Effector CD4-positive, alpha-beta T cell (primary cell): ENCODE data around the gene LAMTOR5.

Experiments used
- DNase-seq: peaks from one replicate; pipeline ENCODE4 v3.0.0-alpha.2; 2020

The LAMTOR5 gene

GRCh38 chr1:110385369-110385768 lies 22.1 kb downstream of the LAMTOR5 start:
- no peak for DNase-seq

- no peak for DNase-seq
Measured at GRCh38 chr1:110384581-110385321, 22.7 kb downstream of the LAMTOR5 start.

DNA sequence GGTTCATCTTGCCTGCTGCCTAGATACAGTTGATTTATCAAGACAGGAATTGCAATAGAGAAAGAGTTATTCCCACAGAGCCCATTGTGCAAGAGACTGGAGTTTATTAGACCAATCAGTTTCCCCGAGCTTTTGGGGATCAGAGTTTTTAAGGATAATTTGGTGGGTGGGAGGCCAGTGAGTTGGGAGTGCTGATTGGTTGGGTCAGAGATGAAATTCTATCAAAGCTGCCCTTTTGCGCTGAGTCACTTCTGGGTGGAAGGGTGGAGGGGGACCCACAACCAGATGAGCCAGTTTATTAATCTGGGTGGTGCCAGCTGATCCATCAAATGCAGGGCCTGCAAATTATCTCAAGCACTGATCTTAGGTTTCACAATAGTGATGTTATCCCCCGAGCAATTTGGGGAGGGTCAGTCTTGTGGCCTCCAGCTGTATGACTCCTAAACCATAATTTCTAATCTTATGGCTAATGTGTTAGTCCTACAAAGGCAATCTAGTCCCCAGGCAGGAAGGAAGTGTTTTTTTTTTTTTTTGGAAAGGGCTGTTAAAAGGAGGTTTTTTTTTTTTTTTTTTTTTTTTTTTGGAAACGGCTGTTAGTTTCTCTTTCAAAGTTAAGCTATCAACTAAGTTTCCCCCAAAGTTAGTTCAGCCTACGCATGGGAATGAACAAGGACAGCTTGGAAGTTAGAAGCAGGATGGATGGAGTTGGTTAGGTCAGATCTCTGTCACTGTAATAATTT lies 24.1 kb downstream of the LAMTOR5 start:
- DNase-seq, result no peak

DNA sequence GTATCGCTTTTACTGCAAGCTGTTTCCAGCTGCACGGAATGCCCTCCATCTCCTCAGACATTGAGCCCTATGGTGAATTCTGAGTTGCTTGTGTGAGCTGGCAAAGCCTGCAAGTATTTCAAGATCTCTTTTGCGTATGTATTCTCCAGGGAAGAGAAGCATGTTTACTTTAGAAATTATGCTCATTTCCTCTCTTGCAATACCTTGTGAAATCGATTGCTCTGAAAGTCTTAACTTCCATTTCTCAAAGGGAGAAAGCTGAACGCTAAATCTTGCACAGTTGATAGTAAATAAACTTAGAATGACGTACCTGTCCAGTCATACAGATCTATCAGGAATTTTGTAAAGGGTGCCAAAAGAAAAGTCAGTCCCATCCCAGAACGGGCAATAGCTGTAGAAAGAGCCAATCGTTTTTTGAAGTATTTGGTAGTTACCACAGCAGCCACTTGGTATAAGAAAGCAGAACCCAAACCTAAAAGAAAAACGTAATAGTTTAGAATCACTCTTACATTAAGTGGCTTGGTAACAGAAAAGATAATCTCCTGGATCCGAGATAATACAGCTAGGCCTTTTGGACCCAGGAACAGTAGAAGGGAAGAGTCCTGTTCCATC lies 26.7 kb downstream of the LAMTOR5 start:
- no peak for DNase-seq

GRCh38 chr1:110375490-110375889 lies 32.0 kb downstream of the LAMTOR5 start:
- no peak for DNase-seq

GRCh38 chr1:110370827-110371226 lies 36.7 kb downstream of the LAMTOR5 start:
- no peak for DNase-seq

GRCh38 chr1:110364221-110364620 lies 43.3 kb downstream of the LAMTOR5 start:
- no peak for DNase-seq

DNA sequence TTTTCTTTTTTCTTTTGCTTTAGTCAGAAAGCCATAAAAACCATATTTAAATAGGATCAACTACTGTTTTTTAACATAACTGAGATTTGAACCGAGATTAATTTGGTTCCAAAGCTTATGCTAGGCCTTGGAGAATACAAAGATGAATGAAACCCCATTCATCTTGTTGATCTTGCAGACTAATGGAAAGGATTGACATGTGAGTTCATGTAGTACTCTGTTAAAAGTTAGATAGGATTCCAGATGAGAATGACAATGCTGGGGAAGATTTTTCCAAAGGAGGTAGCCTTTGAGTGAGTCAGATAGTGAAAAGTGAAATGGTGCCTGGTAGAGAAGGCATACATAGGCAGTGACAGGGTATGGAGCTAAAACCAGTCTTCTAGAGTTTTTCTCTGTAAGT lies 45.6 kb downstream of the LAMTOR5 start:
- DNase-seq, result no peak

DNA sequence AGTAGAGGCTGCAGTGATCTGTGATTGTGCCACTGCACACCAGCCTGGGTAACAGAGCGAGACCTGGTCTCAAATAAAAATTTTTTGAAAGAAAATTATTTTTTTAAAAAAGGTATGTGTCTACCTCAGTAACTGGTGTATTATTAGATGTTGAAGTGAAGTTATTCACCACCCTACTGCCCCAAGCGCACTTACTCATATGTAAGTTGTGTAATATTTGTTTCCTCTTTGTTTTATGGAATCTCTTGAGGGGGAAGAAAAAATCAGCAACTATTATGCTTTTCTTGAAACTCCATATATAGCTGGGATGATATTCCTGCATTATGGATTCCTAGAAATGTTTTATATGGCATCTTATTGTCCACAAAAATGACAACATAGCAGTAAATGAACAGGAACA lies 47.1 kb downstream of the LAMTOR5 start:
- no peak for DNase-seq

GRCh38 chr1:110356379-110356778 lies 51.1 kb downstream of the LAMTOR5 start:
- no peak for DNase-seq

- DNase-seq, result no peak
Measured at GRCh38 chr1:110355321-110355720, 52.2 kb downstream of the LAMTOR5 start.
